B cell (primary cell): ENCODE data around the gene SLC40A1. TPM values are rescaled to one million over a fixed set of nuclear protein-coding genes. Genes with fewer than 3 reads are reported as not detected.

Experiments
- ATAC-seq: fragments of 200-7000 bp; cut with Tn5 transposase; one replicate; pipeline ENCODE4 v1.10.0; 2021; ENCODE audit warnings: low read depth, mild to moderate bottlenecking, moderate number of reproducible peaks, moderate library complexity
- CTCF ChIA-PET: fragments of 350-600 bp; sonication (Branson Sonifier 250); formaldehyde crosslinking; loops from one replicate; lab custom pipeline; 2021; ENCODE audit warnings: antibody characterized with exemption, inconsistent platforms; lab: Charles Lee
- POLR2A ChIA-PET: fragments of 350-600 bp; sonication (Branson Sonifier 250); formaldehyde crosslinking; loops from one replicate; lab custom pipeline; 2021; ENCODE audit warnings: antibody characterized with exemption; lab: Charles Lee
- DNase-seq: peaks from one replicate; pipeline ENCODE4 v3.0.0; 2013
- H2AFZ ChIP-seq: 2 replicates; pipeline ENCODE4 v1.6.1; 2012; ENCODE audit warnings: mild to moderate bottlenecking, low read depth, low read length; ENCODE audit not compliant: insufficient read depth, poor library complexity, severe bottlenecking
- H3K27ac ChIP-seq, 2 donors: 1 replicate in 1 of 2; 2 replicates in 1 of 2; pipeline ENCODE4 v1.5.1; 2012 to 2013; ENCODE audit warnings: low read length in 2 of 2, mild to moderate bottlenecking in 2 of 2, moderate library complexity in 1 of 2
- H3K27me3 ChIP-seq, 4 experiments: fragments of 200-600 bp in 1 of 4; sonication (generic) in 1 of 4; replicated peaks in 1 of 4; 1 replicate in 2 of 4; 2 replicates in 2 of 4; pipeline versions ENCODE4 v1.6.1 to v1.7.0; 2013 to 2016; ENCODE audit warnings: low read length in 3 of 4, mild to moderate bottlenecking in 2 of 4, mixed read lengths in 1 of 4, moderate library complexity in 1 of 4; ENCODE audit not compliant: insufficient read depth in 4 of 4, control insufficient read depth in 3 of 4; ENCODE audit errors: control extremely low read depth in 1 of 4
- H3K36me3 ChIP-seq, 2 experiments: replicated peaks in 1 of 2; 1 replicate in 1 of 2; 2 replicates in 1 of 2; pipeline versions ENCODE4 v1.6.1 to v1.7.1; 2013; ENCODE audit warnings: low read length in 1 of 2; ENCODE audit not compliant: insufficient read depth in 2 of 2, control insufficient read depth in 1 of 2; ENCODE audit errors: control extremely low read depth in 1 of 2, extremely low read depth in 1 of 2
- H3K4me1 ChIP-seq, 2 donors: fragments of 200-600 bp in 1 of 2; sonication (generic) in 1 of 2; 1 replicate in 1 of 2; 2 replicates in 1 of 2; pipeline versions ENCODE4 v1.5.1 to v1.6.1; 2013 to 2017; ENCODE audit warnings: low read length in 2 of 2; ENCODE audit not compliant: control insufficient read depth in 2 of 2, insufficient read depth in 2 of 2
- H3K4me2 ChIP-seq: replicated peaks from 2 replicates; pipeline ENCODE3; 2012; ENCODE audit warnings: mild to moderate bottlenecking, low read depth, low read length; ENCODE audit not compliant: poor library complexity, severe bottlenecking
- H3K4me3 ChIP-seq, 5 experiments: fragments of 200-600 bp in 1 of 5; sonication (generic) in 1 of 5; 1 replicate in 3 of 5; 2 replicates in 2 of 5; pipeline versions ENCODE4 v1.5.1 to v1.7.0; 2011 to 2016; ENCODE audit warnings: low read length in 4 of 5, mild to moderate bottlenecking in 4 of 5, low read depth in 2 of 5, control low read depth in 1 of 5, moderate library complexity in 1 of 5; ENCODE audit not compliant: insufficient read depth in 1 of 5; ENCODE audit errors: control extremely low read depth in 1 of 5, extremely low read depth in 1 of 5
- H3K79me2 ChIP-seq: fragments of 200-600 bp; sonication (generic); one replicate; pipeline ENCODE4 v1.6.0; 2016; ENCODE audit warnings: low read length; ENCODE audit not compliant: control insufficient read depth, insufficient read depth
- H3K9ac ChIP-seq: fragments of 200-600 bp; sonication (generic); 2 replicates; pipeline ENCODE4 v1.6.1; 2017; ENCODE audit warnings: mild to moderate bottlenecking, low read length, moderate library complexity
- H3K9me3 ChIP-seq, 3 donors: one replicate each; pipeline versions ENCODE4 v1.6.1 to v1.7.1; 2013; ENCODE audit warnings: low read length in 2 of 3; ENCODE audit not compliant: control insufficient read depth in 2 of 3, insufficient read depth in 1 of 3; ENCODE audit errors: control extremely low read depth in 1 of 3
- H4K20me1 ChIP-seq: 2 replicates; pipeline ENCODE4 v1.6.0; 2012; ENCODE audit warnings: mild to moderate bottlenecking, low read length; ENCODE audit not compliant: insufficient read depth, control insufficient read depth, poor library complexity, severe bottlenecking
- H3K27ac Mint-ChIP-seq: one replicate; pipeline ENCODE4 v1.8.0; 2021; ENCODE audit warnings: mixed read lengths
- H3K27me3 Mint-ChIP-seq: one replicate; pipeline ENCODE4 v1.8.0; 2021; ENCODE audit warnings: mixed read lengths
- H3K4me1 Mint-ChIP-seq: one replicate; pipeline ENCODE4 v1.8.0; 2021; ENCODE audit warnings: mixed read lengths
- H3K4me3 Mint-ChIP-seq: one replicate; pipeline ENCODE4 v1.8.0; 2021; ENCODE audit warnings: mixed read lengths
- H3K9me3 Mint-ChIP-seq: one replicate; pipeline ENCODE4 v1.8.0; 2022; ENCODE audit warnings: mixed read lengths; ENCODE audit not compliant: insufficient read depth
- CTCF ChIP-seq: fragments of 200-600 bp; IDR thresholded peaks from one replicate; pipeline ENCODE4 v1.8.0; 2022; ENCODE audit warnings: antibody characterized with exemption, mild to moderate bottlenecking
- EZH2 ChIP-seq: IDR thresholded peaks from 2 replicates; pipeline ENCODE4 v1.6.1; 2012; ENCODE audit warnings: borderline replicate concordance, low read depth, mild to moderate bottlenecking, moderate library complexity, low read length; ENCODE audit not compliant: insufficient read depth, poor library complexity, severe bottlenecking
- WGBS: methylation state at CpG from one replicate; pipeline ENCODE4 v1.1.5; 2013; ENCODE audit warnings: missing lambda C conversion rate; ENCODE audit not compliant: insufficient coverage; 5-methylcytosine and 5-hydroxymethylcytosine counted together
- intact Hi-C: fragments of 100-400 bp; cut with micrococcal nuclease; formaldehyde crosslinking; loops from one replicate; pipeline ENCODE4 v1.10.0; 2022
- polyA plus RNA-seq: library from polyadenylated mRNA; depleted of rRNA; stranded (reverse); fragments of >200 nt; gene quantifications from 2 replicates; pipeline ENCODE4 v1.2.3, GENCODE V29; 2012
- total RNA-seq, 2 donors: library from RNA; stranded (reverse); fragments of 120-200 nt in 1 of 2; gene quantifications; 1 replicate in 1 of 2; 2 replicates in 1 of 2; pipeline versions ENCODE4 v1.2.3 to v1.2.4, GENCODE V29; 2013 to 2022

SLC40A1 gene
- total and polyA plus RNA-seq, 2 donors (not counting 1 experiment from before 2014, with no cell fraction given), result 0.07 to 0.39 TPM

DNA sequence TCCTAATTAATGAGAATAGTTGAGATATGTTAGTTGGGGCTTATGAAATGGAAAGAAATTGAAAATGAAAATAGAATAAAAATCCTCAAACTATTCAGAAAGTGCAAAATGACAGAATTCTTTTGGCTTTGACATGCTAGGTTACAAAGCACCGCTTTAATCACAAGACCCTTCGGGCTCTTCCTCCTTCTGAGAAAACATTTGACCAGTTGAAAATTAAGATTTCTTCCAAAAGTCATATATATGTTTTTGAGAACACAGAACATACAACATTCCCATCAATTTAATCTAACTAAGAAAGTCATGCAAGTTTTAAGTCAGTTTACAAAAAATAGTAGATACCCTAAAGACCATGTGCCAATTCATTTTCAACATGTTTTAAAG lies 2.2 kb upstream of the SLC40A1 start:
- H3K27me3 Mint-ChIP-seq, result peaks cover 52% of the 10 kb centered on the region

More for the DNA sequence above, 2.2 kb upstream of the SLC40A1 start:
- H4K20me1 ChIP-seq, result no peaks in the 10 kb centered on the region
- no peaks in the 10 kb centered on the region for H3K79me2 ChIP-seq
- POLR2A ChIA-PET, result no interaction called here
- Mint-ChIP-seq H3K27ac (no peak overlapping the region), H3K4me1 (peaks cover 20% of the 10 kb centered on the region), H3K9me3 (no peaks in the 10 kb centered on the region), H3K4me3 (no peak overlapping the region)
- intact Hi-C loops, result no loop called here
- DNase-seq, result no peak
- H3K27ac ChIP-seq, result no peak overlapping the region
- no peak overlapping the region for H2AFZ ChIP-seq
- ATAC-seq, result no peak
- no peak overlapping the region for H3K4me3 ChIP-seq
- no peak overlapping the region for H3K4me2 ChIP-seq
- no peaks in the 10 kb centered on the region for H3K36me3 ChIP-seq
- H3K9ac ChIP-seq, result no peak overlapping the region
- peaks cover 12 to 15% of the 10 kb centered on the region in 2 donors for H3K4me1 ChIP-seq
- H3K9me3 ChIP-seq, result no peaks in the 10 kb centered on the region
- CTCF ChIA-PET, result no interaction called here
- peaks cover 0 to 26% (median 22%) of the 10 kb centered on the region in 4 experiments for H3K27me3 ChIP-seq
- WGBS, result no CpG with 5 or more reads among the region's 2 CpGs
- TF ChIP-seq CTCF, result no peak
- TF ChIP-seq EZH2, result no peak
